ENCODE results near the gene GTF2H2C. TPM values are rescaled to one million over a fixed set of nuclear protein-coding genes. Genes with fewer than 3 reads are reported as not detected.

Gene GTF2H2C
- total RNA-seq, 4 donors from 2014 or later: 5.6 to 77.2 (median 29.4) TPM

GRCh38 chr5:69517763-69518212 lies 42.2 kb upstream of the GTF2H2C start:
- Histone ChIP-seq H3K27me3 (no peaks in the 10 kb centered on the region), H3K27ac (peak overlapping the region; percentile 70 to 87 (median 80)), H3K4me3 (no peak overlapping the region), H3K4me1 (peaks cover 3 to 53% (median 37%) of the 10 kb centered on the region in 4 donors), H3K9me3 (no peaks in the 10 kb centered on the region), H3K36me3 (no peaks in the 10 kb centered on the region)
- WGBS, 2 donors (ENCODE audit: low coverage in 1 of 2): 17 to 22% methylated on average over 2 to 4 of the region's 4 CpGs
- intact Hi-C loops (cut with DNase I; ENCODE audit: low total_unique reads) (no loop called here), in situ Hi-C loops (cut with MboI; ENCODE audit: low pct_ligation_motif_present in 1 of 4, low pct_unique_long_range_greater_than_20kb in 1 of 4, low sequenced_read_pairs in 3 of 4) (no loop called here)
- DNase-seq: no peak
- TF ChIP-seq POLR2A (IDR thresholded peaks at IDR 0.05) (no peak), POLR2AphosphoS5 (IDR thresholded peaks at IDR 0.05) (peak in 2 of 3 donors; percentile 12 to 29)

GRCh38 chr5:69519285-69519684 lies 40.7 kb upstream of the GTF2H2C start:
- Histone ChIP-seq H3K27me3 (no peaks in the 10 kb centered on the region), H3K27ac (peak overlapping the region; percentile 70 to 87 (median 80)), H3K36me3 (no peaks in the 10 kb centered on the region), H3K4me3 (no peak overlapping the region), H3K9me3 (no peaks in the 10 kb centered on the region), H3K4me1 (peaks cover 4 to 54% (median 37%) of the 10 kb centered on the region in 4 donors)
- TF ChIP-seq POLR2A (IDR thresholded peaks at IDR 0.05) (no peak), POLR2AphosphoS5 (IDR thresholded peaks at IDR 0.05) (no peak), EP300 (IDR thresholded peaks at IDR 0.05; ENCODE audit: low read depth) (no peak), CTCF (IDR thresholded peaks at IDR 0.05) (no peak)
- intact Hi-C loops (cut with DNase I; ENCODE audit: low total_unique reads): no loop called here
- 35 to 49% methylated on average over 2 of the region's 2 CpGs for WGBS, 2 donors (ENCODE audit: low coverage in 1 of 2)
- no peak for DNase-seq
- in situ Hi-C loops (cut with MboI; ENCODE audit: low pct_ligation_motif_present in 1 of 4, low pct_unique_long_range_greater_than_20kb in 1 of 4, low sequenced_read_pairs in 3 of 4): no loop called here

- no peaks in the 10 kb centered on the region for H3K9me3 ChIP-seq
- no peak overlapping the region for H3K4me3 ChIP-seq
- H3K27me3 ChIP-seq: no peaks in the 10 kb centered on the region
- TF ChIP-seq EP300 (IDR thresholded peaks at IDR 0.05; ENCODE audit: low read depth) (no peak), POLR2A (IDR thresholded peaks at IDR 0.05) (no peak), POLR2AphosphoS5 (IDR thresholded peaks at IDR 0.05) (no peak), CTCF (IDR thresholded peaks at IDR 0.05) (no peak)
- no peaks in the 10 kb centered on the region for H3K36me3 ChIP-seq
- intact Hi-C loops (cut with DNase I; ENCODE audit: low total_unique reads): no loop called here
- in situ Hi-C loops (cut with MboI; ENCODE audit: low pct_ligation_motif_present in 1 of 4, low pct_unique_long_range_greater_than_20kb in 1 of 4, low sequenced_read_pairs in 3 of 4): no loop called here
- H3K4me1 ChIP-seq: peaks cover 6 to 67% (median 36%) of the 10 kb centered on the region in 4 donors
- peak overlapping the region in 3 of 4 donors; percentile 69 to 87 (median 83) for H3K27ac ChIP-seq
- 58 to 61% methylated on average over 3 of the region's 3 CpGs for WGBS, 2 donors (ENCODE audit: low coverage in 1 of 2)
- DNase-seq: no peak
Measured at GRCh38 chr5:69522035-69522434, 38.0 kb upstream of the GTF2H2C start.

- TF ChIP-seq POLR2AphosphoS5 (IDR thresholded peaks at IDR 0.05) (peak in 1 of 3 donors; percentile 9), CTCF (IDR thresholded peaks at IDR 0.05) (no peak), POLR2A (IDR thresholded peaks at IDR 0.05) (no peak), EP300 (IDR thresholded peaks at IDR 0.05; ENCODE audit: low read depth) (no peak)
- Histone ChIP-seq H3K9me3 (no peaks in the 10 kb centered on the region), H3K4me3 (no peak overlapping the region), H3K4me1 (peaks cover 6 to 48% (median 15%) of the 10 kb centered on the region in 4 donors), H3K36me3 (no peaks in the 10 kb centered on the region), H3K27me3 (no peaks in the 10 kb centered on the region), H3K27ac (peak overlapping the region; percentile 39 to 62 (median 54))
- intact Hi-C loops (cut with DNase I; ENCODE audit: low total_unique reads): no loop called here
- in situ Hi-C loops (cut with MboI; ENCODE audit: low pct_ligation_motif_present in 1 of 4, low pct_unique_long_range_greater_than_20kb in 1 of 4, low sequenced_read_pairs in 3 of 4): no loop called here
- DNase-seq: no peak
- 50 to 64% methylated on average over 1 to 2 of the region's 2 CpGs for WGBS, 2 donors (ENCODE audit: low coverage in 1 of 2)
Measured at GRCh38 chr5:69525490-69525889, 34.5 kb upstream of the GTF2H2C start.

GRCh38 chr5:69526660-69527059 lies 33.3 kb upstream of the GTF2H2C start:
- H3K36me3 ChIP-seq: no peaks in the 10 kb centered on the region
- in situ Hi-C loops (cut with MboI; ENCODE audit: low pct_ligation_motif_present in 1 of 4, low pct_unique_long_range_greater_than_20kb in 1 of 4, low sequenced_read_pairs in 3 of 4) (no loop called here), intact Hi-C loops (cut with DNase I; ENCODE audit: low total_unique reads) (no loop called here)
- H3K4me1 ChIP-seq: peaks cover 4 to 42% (median 8%) of the 10 kb centered on the region in 4 donors
- H3K9me3 ChIP-seq: no peaks in the 10 kb centered on the region
- no peaks in the 10 kb centered on the region for H3K27me3 ChIP-seq
- H3K27ac ChIP-seq: no peak overlapping the region
- H3K4me3 ChIP-seq: no peak overlapping the region
- no peak for DNase-seq
- TF ChIP-seq POLR2A (IDR thresholded peaks at IDR 0.05) (no peak), CTCF (IDR thresholded peaks at IDR 0.05) (no peak), EP300 (IDR thresholded peaks at IDR 0.05; ENCODE audit: low read depth) (no peak), POLR2AphosphoS5 (IDR thresholded peaks at IDR 0.05) (no peak)
- WGBS, 2 donors (ENCODE audit: low coverage in 1 of 2): 96 to 97% methylated on average over 4 to 9 of the region's 9 CpGs

Measured in transverse colon (tissue), 4 donors.